Esophagus muscularis mucosa (tissue), 4 donors: Measurements from ENCODE around the gene PRKCQ. TPM values are rescaled to one million over a fixed set of nuclear protein-coding genes. Genes with fewer than 3 reads are reported as not detected.
A peak's percentile ranks its signal among the peaks of the same experiment; 100 is the strongest.

Experiments used
- DNase-seq: peaks from one replicate; pipeline ENCODE4 v3.0.0-alpha.2; 2017; ENCODE audit errors: extremely low spot score
- H3K27ac ChIP-seq, 4 donors: fragments of 200-600 bp; sonication (generic); replicated peaks in 1 of 4; 1 replicate in 3 of 4; 2 replicates in 1 of 4; pipeline ENCODE4 v1.5.1; 2016 to 2019; ENCODE audit warnings: mild to moderate bottlenecking in 1 of 4
- H3K27me3 ChIP-seq, 4 donors: fragments of 200-600 bp; sonication (generic); one replicate each; pipeline versions ENCODE4 v1.5.1 to v1.6.0; 2016 to 2019
- H3K36me3 ChIP-seq, 4 donors: fragments of 200-600 bp; sonication (generic); one replicate each; pipeline ENCODE4 v1.5.1; 2016 to 2019
- H3K4me1 ChIP-seq, 4 donors: fragments of 200-600 bp; sonication (generic); one replicate each; pipeline ENCODE4 v1.5.1; 2016 to 2019
- H3K4me3 ChIP-seq, 4 donors: fragments of 200-600 bp; sonication (generic); 1 replicate in 2 of 4; 2 replicates in 2 of 4; pipeline ENCODE4 v1.5.1; 2016 to 2019; ENCODE audit warnings: mild to moderate bottlenecking in 4 of 4, moderate library complexity in 1 of 4
- H3K9me3 ChIP-seq, 4 donors: fragments of 200-600 bp; sonication (generic); 1 replicate in 3 of 4; 2 replicates in 1 of 4; pipeline ENCODE4 v1.5.1; 2016 to 2019
- EP300 ChIP-seq: sonication (generic); formaldehyde crosslinking; IDR thresholded peaks from one replicate; pipeline ENCODE4 v1.6.1; 2017; ENCODE audit warnings: antibody characterized with exemption
- POLR2A ChIP-seq: fragments of 450-650 bp; IDR thresholded peaks from one replicate; pipeline ENCODE4 v1.6.1; 2017; ENCODE audit warnings: antibody characterized with exemption, moderate library complexity, mild to moderate bottlenecking, low read depth
- POLR2AphosphoS5 ChIP-seq, 2 donors: sonication (generic); formaldehyde crosslinking; IDR thresholded peaks; one replicate each; pipeline ENCODE4 v1.6.1; 2017; ENCODE audit warnings: antibody characterized with exemption in 2 of 2
- WGBS: methylation state at CpG from one replicate; pipeline ENCODE4 v1.1.5; 2018; 5-methylcytosine and 5-hydroxymethylcytosine counted together
- intact Hi-C: fragments of 100-400 bp; cut with DNase I; formaldehyde crosslinking; loops from one replicate; pipeline ENCODE4 v1.15.1; 2023
- total RNA-seq, 4 donors: library from RNA; depleted of rRNA; stranded (reverse); fragments of >200 nt; gene quantifications; one replicate each; pipeline versions ENCODE4 v1.1.0 to v1.2.1, GENCODE V29; 2016
- TF ChIP-seq, protein P1 (sequence below), 3 experiments: fragments of 200-600 bp in 2 of 3; fragments of 450-650 bp in 1 of 3; sonication (generic) in 2 of 3; IDR thresholded peaks; one replicate each; pipeline ENCODE4 v1.5.1; 2017 to 2019; ENCODE audit warnings: antibody characterized with exemption in 3 of 3, mild to moderate bottlenecking in 2 of 3, moderate library complexity in 1 of 3

PRKCQ gene
- total RNA-seq, 4 donors from 2014 or later = 4.6 to 9.4 (median 6.8) TPM

DNA sequence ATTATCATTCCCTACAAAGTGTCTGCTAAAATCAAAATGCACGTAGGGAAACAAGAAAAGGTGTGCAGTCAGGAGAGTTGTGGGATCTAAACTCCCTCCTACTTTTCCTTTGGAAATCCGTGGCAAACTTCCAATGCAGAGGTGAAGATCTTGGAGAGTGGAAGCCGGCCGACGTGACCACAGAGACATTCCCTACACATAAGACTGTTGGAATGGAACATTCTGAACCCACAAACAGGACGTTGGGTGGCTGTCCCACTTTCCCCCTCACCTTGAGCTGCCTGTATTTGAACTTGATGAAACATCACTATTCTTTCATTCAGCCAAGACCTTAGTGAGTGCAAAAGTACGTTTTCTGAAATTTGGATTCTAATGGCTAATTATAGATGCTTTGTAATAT is 65.9 kb downstream of the PRKCQ start:
- DNase-seq = peak; percentile 42
- no peaks in the 10 kb centered on the region for H3K36me3 ChIP-seq
- peaks cover 0 to 3% (median 0%) of the 10 kb centered on the region in 4 donors for H3K27me3 ChIP-seq
- no peak overlapping the region for H3K27ac ChIP-seq
- intact Hi-C loops = no loop called here
- TF ChIP-seq POLR2AphosphoS5 (IDR thresholded peaks at IDR 0.05) (no peak), POLR2A (no peak), EP300 (no peak)
- TF ChIP-seq, protein P1, sequence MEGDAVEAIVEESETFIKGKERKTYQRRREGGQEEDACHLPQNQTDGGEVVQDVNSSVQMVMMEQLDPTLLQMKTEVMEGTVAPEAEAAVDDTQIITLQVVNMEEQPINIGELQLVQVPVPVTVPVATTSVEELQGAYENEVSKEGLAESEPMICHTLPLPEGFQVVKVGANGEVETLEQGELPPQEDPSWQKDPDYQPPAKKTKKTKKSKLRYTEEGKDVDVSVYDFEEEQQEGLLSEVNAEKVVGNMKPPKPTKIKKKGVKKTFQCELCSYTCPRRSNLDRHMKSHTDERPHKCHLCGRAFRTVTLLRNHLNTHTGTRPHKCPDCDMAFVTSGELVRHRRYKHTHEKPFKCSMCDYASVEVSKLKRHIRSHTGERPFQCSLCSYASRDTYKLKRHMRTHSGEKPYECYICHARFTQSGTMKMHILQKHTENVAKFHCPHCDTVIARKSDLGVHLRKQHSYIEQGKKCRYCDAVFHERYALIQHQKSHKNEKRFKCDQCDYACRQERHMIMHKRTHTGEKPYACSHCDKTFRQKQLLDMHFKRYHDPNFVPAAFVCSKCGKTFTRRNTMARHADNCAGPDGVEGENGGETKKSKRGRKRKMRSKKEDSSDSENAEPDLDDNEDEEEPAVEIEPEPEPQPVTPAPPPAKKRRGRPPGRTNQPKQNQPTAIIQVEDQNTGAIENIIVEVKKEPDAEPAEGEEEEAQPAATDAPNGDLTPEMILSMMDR (IDR thresholded peaks at IDR 0.05) = no peak
- H3K4me3 ChIP-seq = no peak overlapping the region
- 74% methylated on average over 7 of the region's 7 CpGs for WGBS
- no peaks in the 10 kb centered on the region for H3K9me3 ChIP-seq
- no peaks in the 10 kb centered on the region for H3K4me1 ChIP-seq

- Histone ChIP-seq H3K9me3 (no peaks in the 10 kb centered on the region), H3K4me3 (no peak overlapping the region), H3K27ac (no peak overlapping the region), H3K4me1 (no peaks in the 10 kb centered on the region), H3K27me3 (no peaks in the 10 kb centered on the region), H3K36me3 (no peaks in the 10 kb centered on the region)
- WGBS = 80% methylated on average over 3 of the region's 3 CpGs
- intact Hi-C loops = no loop called here
- peak; percentile 55 for DNase-seq
- TF ChIP-seq POLR2AphosphoS5 (IDR thresholded peaks at IDR 0.05) = no peak
- TF ChIP-seq, protein P1 (IDR thresholded peaks at IDR 0.05) = no peak
Measured at GRCh38 chr10:6513476-6513875, 66.6 kb downstream of the PRKCQ start.

GRCh38 chr10:6512182-6512581 is 67.9 kb downstream of the PRKCQ start:
- DNase-seq = peak; percentile 26
- intact Hi-C loops = no loop called here
- Histone ChIP-seq H3K27me3 (no peaks in the 10 kb centered on the region), H3K9me3 (no peaks in the 10 kb centered on the region), H3K36me3 (no peaks in the 10 kb centered on the region), H3K4me1 (no peaks in the 10 kb centered on the region), H3K4me3 (no peak overlapping the region), H3K27ac (no peak overlapping the region)
- TF ChIP-seq POLR2AphosphoS5 (IDR thresholded peaks at IDR 0.05) = no peak
- TF ChIP-seq EP300 = no peak
- TF ChIP-seq POLR2A = no peak
- TF ChIP-seq, protein P1 (IDR thresholded peaks at IDR 0.05) = no peak
- 65% methylated on average over 3 of the region's 3 CpGs for WGBS

DNA sequence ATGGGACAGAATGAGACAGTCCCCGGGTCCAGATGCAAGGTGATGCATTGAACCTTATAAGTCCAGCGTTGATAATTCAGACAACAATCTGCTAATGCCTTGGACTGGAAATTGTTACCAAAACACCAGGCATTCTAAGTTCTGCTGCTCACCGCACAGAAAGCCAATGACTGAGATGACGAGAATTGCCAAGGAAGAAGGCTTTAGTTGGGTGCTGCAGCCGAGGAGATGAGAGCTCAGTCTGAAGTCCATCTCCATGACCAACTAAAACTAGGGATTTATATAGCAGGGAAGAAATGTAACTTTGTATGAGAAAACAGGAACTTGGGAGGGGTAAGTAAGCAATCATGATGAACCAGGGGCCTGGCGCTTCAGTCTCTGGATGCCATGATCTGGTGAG is 68.7 kb downstream of the PRKCQ start:
- Histone ChIP-seq H3K9me3 (no peaks in the 10 kb centered on the region), H3K4me3 (no peak overlapping the region), H3K27ac (no peak overlapping the region), H3K36me3 (no peaks in the 10 kb centered on the region), H3K27me3 (no peaks in the 10 kb centered on the region), H3K4me1 (no peaks in the 10 kb centered on the region)
- intact Hi-C loops = no loop called here
- WGBS = 94% methylated on average over 6 of the region's 6 CpGs
- TF ChIP-seq, protein P1 (IDR thresholded peaks at IDR 0.05) = no peak
- no peak for TF ChIP-seq POLR2AphosphoS5 (IDR thresholded peaks at IDR 0.05)
- no peak for TF ChIP-seq EP300
- no peak for TF ChIP-seq POLR2A
- DNase-seq = peak; percentile 50

GRCh38 chr10:6507311-6507710 is 72.8 kb downstream of the PRKCQ start:
- Histone ChIP-seq H3K4me3 (no peak overlapping the region), H3K4me1 (no peaks in the 10 kb centered on the region), H3K27me3 (no peaks in the 10 kb centered on the region), H3K9me3 (no peaks in the 10 kb centered on the region), H3K36me3 (no peaks in the 10 kb centered on the region), H3K27ac (no peak overlapping the region)
- TF ChIP-seq POLR2A (no peak), EP300 (no peak), POLR2AphosphoS5 (IDR thresholded peaks at IDR 0.05) (no peak)
- TF ChIP-seq, protein P1 (IDR thresholded peaks at IDR 0.05) = no peak
- DNase-seq = no peak
- WGBS = 85% methylated on average over 5 of the region's 5 CpGs
- intact Hi-C loops = no loop called here
